LNCaP clone FGC (cell line): ENCODE data around the gene SMARCA2.
A peak's percentile ranks its signal among the peaks of the same experiment; 100 is the strongest.

Experiments
- DNase-seq: peaks from one replicate; pipeline ENCODE4 v3.0.0-alpha.2; 2011; ENCODE audit warnings: low read depth
- H3K4me3 ChIP-seq: 2 replicates; pipeline ENCODE4 v1.5.1; 2011; ENCODE audit warnings: mild to moderate bottlenecking, low read depth, low read length, control low read depth
- CTCF ChIP-seq: IDR thresholded peaks from 2 replicates; pipeline ENCODE4 v1.5.1; 2012; ENCODE audit warnings: mild to moderate bottlenecking; ENCODE audit not compliant: control insufficient read depth, insufficient read depth; ENCODE audit errors: extremely low read depth

SMARCA2 gene

GRCh38 chr9:2018764-2019558 lies 3.8 kb downstream of the SMARCA2 start:
- no peak for DNase-seq
- no peak for TF ChIP-seq CTCF
- peak overlapping the region; percentile 80 for H3K4me3 ChIP-seq

GRCh38 chr9:2019723-2020122 lies 4.6 kb downstream of the SMARCA2 start:
- H3K4me3 ChIP-seq: no peak overlapping the region
- TF ChIP-seq CTCF: no peak
- no peak for DNase-seq

- DNase-seq: no peak
- peak overlapping the region; percentile 29 for H3K4me3 ChIP-seq
- no peak for TF ChIP-seq CTCF
Observed at GRCh38 chr9:2021731-2022130, 6.6 kb downstream of the SMARCA2 start.

GRCh38 chr9:2022560-2022959 lies 7.4 kb downstream of the SMARCA2 start:
- peak; percentile 67 for DNase-seq
- H3K4me3 ChIP-seq: peak overlapping the region; percentile 17
- TF ChIP-seq CTCF: no peak

- DNase-seq: no peak
- H3K4me3 ChIP-seq: peak overlapping the region; percentile 17
- TF ChIP-seq CTCF: no peak
Observed at GRCh38 chr9:2023042-2023441, 7.9 kb downstream of the SMARCA2 start.

GRCh38 chr9:2023532-2023931 lies 8.4 kb downstream of the SMARCA2 start:
- DNase-seq: no peak
- H3K4me3 ChIP-seq: peak overlapping the region; percentile 17; the same call in 1 of the 2 replicates
- no peak for TF ChIP-seq CTCF
